ENCODE measurements around the gene CFAP97D1. TPM values are rescaled to one million over a fixed set of nuclear protein-coding genes. Genes with fewer than 3 reads are reported as not detected.

Gene CFAP97D1
- total and polyA plus RNA-seq, 10 of the 15 experiments (the other 5 are each of a cell fraction or from before 2014, with no cell fraction given), result 0.13 TPM; not detected in 9

GRCh38 chr17:43831633-43832032 is 51.4 kb downstream of the CFAP97D1 start:
- no TSS peak for BruUV-seq (replicated peaks)
- 52% methylated on average over 8 of the region's 8 CpGs for WGBS (ENCODE audit: insufficient coverage, insufficient replicate concordance, low lambda C conversion rate, missing lambda C conversion rate)
- no peak overlapping the region for H2AFZ ChIP-seq (ENCODE audit: control insufficient read depth, low read depth, low read length)
- POLR2A ChIA-PET, result no interaction called here
- ATAC-seq, result no peak
- DNase-seq (ENCODE audit: low read depth, low spot score), result no peak
- in situ Hi-C loops (cut with MboI), result no loop called here
- H3K9me3 ChIP-seq (replicated peaks; ENCODE audit: control insufficient read depth, insufficient read depth, low read length), result no peaks in the 10 kb centered on the region
- H3K9ac ChIP-seq (ENCODE audit: control insufficient read depth, insufficient read depth, low read length), result no peak overlapping the region
- H4K20me1 ChIP-seq (ENCODE audit: control insufficient read depth, insufficient read depth), result no peaks in the 10 kb centered on the region
- H3K4me3 ChIP-seq, result no peak overlapping the region
- CTCF ChIA-PET, result interaction anchor here (0.9 kb wide), 1 partner anchor 49 kb away, joined by 5 read pairs; no protein-coding TSS in a partner anchor
- H3K4me2 ChIP-seq (ENCODE audit: control insufficient read depth, insufficient read depth), result no peak overlapping the region
- no peak for FAIRE-seq
- H3K36me3 ChIP-seq (ENCODE audit: control insufficient read depth in 2 of 2, insufficient read depth in 2 of 2, low read length in 1 of 2), result no peaks in the 10 kb centered on the region
- H3K27ac ChIP-seq (ENCODE audit: control insufficient read depth, insufficient read depth), result no peak overlapping the region
- SMC1A ChIA-PET (ENCODE audit: uncharacterized antibody, unreplicated experiment), result no interaction called here
- H3K27me3 ChIP-seq (replicated peaks in 1 of 2; ENCODE audit: control insufficient read depth in 2 of 2, insufficient read depth in 2 of 2, low read length in 1 of 2), result peaks cover 11% of the 10 kb centered on the region in 2 experiments
- H3K4me1 ChIP-seq (ENCODE audit: control insufficient read depth, insufficient read depth, low read length), result no peaks in the 10 kb centered on the region
- intact Hi-C loops (cut with micrococcal nuclease; ENCODE audit: unreplicated experiment), result no loop called here
- no peaks in the 10 kb centered on the region for H3K79me2 ChIP-seq (ENCODE audit: control insufficient read depth, insufficient read depth, low read length)
- RAD21 ChIA-PET (ENCODE audit: unreplicated experiment), result no interaction called here
- TF ChIP-seq NKRF (conservative IDR thresholded peaks at IDR 0.05) (no peak), BRCA1 (IDR thresholded peaks at IDR 0.05; ENCODE audit: low read depth, low read length) (no peak), SRF (IDR thresholded peaks at IDR 0.05; ENCODE audit: low read depth in 2 of 2, low read length in 2 of 2) (no peak), FOXM1 (IDR thresholded peaks at IDR 0.05; ENCODE audit: low read depth, low read length) (no peak), YY1 (IDR thresholded peaks at IDR 0.05; ENCODE audit: low read depth, low read length) (no peak), CREB1 (IDR thresholded peaks at IDR 0.05; ENCODE audit: low read depth) (no peak), POLR2AphosphoS5 (IDR thresholded peaks at IDR 0.05; ENCODE audit: low read length) (no peak), CBX5 (IDR thresholded peaks at IDR 0.05; ENCODE audit: low read depth) (no peak), MTA2 (IDR thresholded peaks at IDR 0.05; ENCODE audit: low read depth) (no peak), ZBTB11 (CRISPR knock-in tag; IDR thresholded peaks at IDR 0.05) (no peak), ETV6 (conservative IDR thresholded peaks at IDR 0.05 in 1 of 2, IDR thresholded peaks at IDR 0.05 in 1 of 2; ENCODE audit: borderline replicate concordance in 1 of 2, low read depth in 1 of 2) (no peak), ZBTB4 (CRISPR knock-in tag; IDR thresholded peaks at IDR 0.05) (no peak), E2F8 (IDR thresholded peaks at IDR 0.05; ENCODE audit: low read depth, partially characterized antibody) (no peak)

Measured in GM12878 (cell line).